Transverse colon (tissue), 4 donors: ENCODE measurements around the gene DRD3.

Source experiments
- EP300 ChIP-seq: sonication (generic); formaldehyde crosslinking; IDR thresholded peaks from one replicate; pipeline ENCODE4 v1.6.1; 2017; ENCODE audit warnings: antibody characterized with exemption, low read depth
- POLR2A ChIP-seq: fragments of 450-650 bp; IDR thresholded peaks from one replicate; pipeline ENCODE4 v1.6.1; 2016; ENCODE audit warnings: antibody characterized with exemption, mild to moderate bottlenecking, moderate library complexity
- POLR2AphosphoS5 ChIP-seq, 3 donors: sonication (generic); formaldehyde crosslinking; IDR thresholded peaks; one replicate each; pipeline ENCODE4 v1.6.1; 2016; ENCODE audit warnings: antibody characterized with exemption in 3 of 3
- TF ChIP-seq, protein P1 (sequence below), 5 experiments: fragments of 200-600 bp in 3 of 5; fragments of 450-650 bp in 2 of 5; sonication (generic) in 3 of 5; IDR thresholded peaks; 1 replicate in 2 of 5; 2 replicates in 3 of 5; pipeline ENCODE4 v1.5.1; 2016 to 2017; ENCODE audit warnings: antibody characterized with exemption in 5 of 5, inconsistent platforms in 3 of 5, mild to moderate bottlenecking in 2 of 5, moderate library complexity in 1 of 5

DNA sequence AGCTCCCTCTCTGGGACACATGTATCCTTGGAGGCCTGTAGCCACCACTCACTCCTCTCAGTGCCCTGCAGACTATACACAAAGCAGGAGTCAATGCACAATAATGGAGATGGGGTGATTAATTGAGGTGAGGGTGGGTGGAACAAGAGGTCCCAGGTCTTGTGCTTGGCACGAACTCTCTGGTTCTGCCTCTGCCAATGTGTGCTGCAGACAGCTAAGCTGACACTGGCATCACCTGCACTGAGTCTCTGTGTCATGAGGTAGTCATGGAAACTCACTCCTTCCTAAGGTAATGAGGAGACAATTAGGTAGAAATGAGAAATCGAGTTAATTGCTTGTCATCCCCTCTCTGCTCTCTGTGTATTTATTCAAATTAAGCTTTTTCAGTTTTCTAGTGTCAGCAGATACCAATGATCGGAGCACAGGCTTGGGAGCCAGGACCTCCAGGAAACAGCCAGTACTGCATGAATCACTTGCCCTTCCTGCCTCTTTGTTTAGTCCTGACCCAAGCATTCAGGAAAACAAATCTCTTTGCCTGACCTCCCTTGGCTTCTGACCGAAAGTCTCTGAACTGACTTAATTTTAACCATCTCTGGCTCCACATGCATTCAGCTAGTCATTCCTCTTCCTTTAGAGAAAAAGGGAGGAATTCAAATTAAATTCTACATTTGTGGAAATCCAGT is 56.7 kb downstream of the DRD3 start:
- TF ChIP-seq POLR2A (no peak), POLR2AphosphoS5 (IDR thresholded peaks at IDR 0.05) (no peak), EP300 (no peak)
- TF ChIP-seq, protein P1, sequence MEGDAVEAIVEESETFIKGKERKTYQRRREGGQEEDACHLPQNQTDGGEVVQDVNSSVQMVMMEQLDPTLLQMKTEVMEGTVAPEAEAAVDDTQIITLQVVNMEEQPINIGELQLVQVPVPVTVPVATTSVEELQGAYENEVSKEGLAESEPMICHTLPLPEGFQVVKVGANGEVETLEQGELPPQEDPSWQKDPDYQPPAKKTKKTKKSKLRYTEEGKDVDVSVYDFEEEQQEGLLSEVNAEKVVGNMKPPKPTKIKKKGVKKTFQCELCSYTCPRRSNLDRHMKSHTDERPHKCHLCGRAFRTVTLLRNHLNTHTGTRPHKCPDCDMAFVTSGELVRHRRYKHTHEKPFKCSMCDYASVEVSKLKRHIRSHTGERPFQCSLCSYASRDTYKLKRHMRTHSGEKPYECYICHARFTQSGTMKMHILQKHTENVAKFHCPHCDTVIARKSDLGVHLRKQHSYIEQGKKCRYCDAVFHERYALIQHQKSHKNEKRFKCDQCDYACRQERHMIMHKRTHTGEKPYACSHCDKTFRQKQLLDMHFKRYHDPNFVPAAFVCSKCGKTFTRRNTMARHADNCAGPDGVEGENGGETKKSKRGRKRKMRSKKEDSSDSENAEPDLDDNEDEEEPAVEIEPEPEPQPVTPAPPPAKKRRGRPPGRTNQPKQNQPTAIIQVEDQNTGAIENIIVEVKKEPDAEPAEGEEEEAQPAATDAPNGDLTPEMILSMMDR (IDR thresholded peaks at IDR 0.05): no peak
